GM19023 (cell line): ENCODE measurements around the gene SPDYE2.
"Not testable (repeated sequence)": the region's sequence is repeated elsewhere in the genome, so short reads cannot be mapped to it uniquely, and the experiment has no call there.

ENCODE experiments used
- ATAC-seq: cut with Tn5 transposase; IDR thresholded peaks from one replicate; pipeline ENCODE4 v1.9.1; 2021; ENCODE audit warnings: mild to moderate bottlenecking, moderate library complexity; ENCODE audit not compliant: unreplicated experiment

SPDYE2 gene

GRCh38 chr7:102602317-102602716, 51.3 kb downstream of the SPDYE2 start:
- not testable (repeated sequence) for ATAC-seq

GRCh38 chr7:102604431-102605145, 53.6 kb downstream of the SPDYE2 start:
- ATAC-seq, result not testable (repeated sequence)

- not testable (repeated sequence) for ATAC-seq
Observed at GRCh38 chr7:102606848-102607247, 55.8 kb downstream of the SPDYE2 start.

DNA sequence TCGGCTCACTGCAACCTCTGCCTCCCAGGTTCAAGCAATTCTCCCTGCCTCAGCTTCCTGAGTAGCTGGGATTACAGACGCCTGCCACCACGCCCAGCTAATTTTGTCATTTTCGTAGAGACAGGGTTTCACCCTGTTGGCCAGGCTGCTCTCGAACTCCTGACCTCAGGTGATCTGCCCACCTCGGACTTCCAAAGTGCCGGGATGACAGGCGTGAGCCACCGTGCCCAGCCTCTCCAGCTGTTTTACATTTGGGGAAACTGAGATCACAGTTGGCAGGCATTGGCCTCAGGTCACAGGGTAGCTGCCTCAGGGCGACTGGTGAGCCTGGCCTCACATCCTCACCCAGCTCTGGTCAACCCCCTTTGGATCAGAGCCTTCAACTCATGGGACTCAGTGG, 58.7 kb downstream of the SPDYE2 start:
- not testable (repeated sequence) for ATAC-seq

DNA sequence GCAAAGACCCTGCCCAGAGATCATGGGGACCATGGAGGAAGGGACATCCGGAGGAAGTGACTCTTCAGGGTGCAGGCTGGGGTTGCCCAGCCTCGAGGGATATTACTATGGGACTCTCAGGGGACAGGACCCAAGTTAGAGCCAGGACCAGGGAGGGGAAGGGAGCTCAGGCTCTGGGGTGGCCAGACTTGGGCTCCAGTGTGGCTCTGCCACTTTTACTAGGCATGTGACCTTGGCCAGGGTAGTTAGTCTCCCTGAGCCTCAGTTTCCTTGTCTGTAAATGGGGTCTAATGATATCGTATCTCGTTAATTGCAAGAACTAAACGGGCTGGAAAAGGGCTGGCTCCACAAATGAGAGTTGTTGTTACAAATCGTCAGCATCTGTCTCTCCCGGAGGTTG, 59.4 kb downstream of the SPDYE2 start:
- ATAC-seq, result not testable (repeated sequence)

- peak; percentile 35 for ATAC-seq
Observed at GRCh38 chr7:102611013-102611674, 60.1 kb downstream of the SPDYE2 start.

DNA sequence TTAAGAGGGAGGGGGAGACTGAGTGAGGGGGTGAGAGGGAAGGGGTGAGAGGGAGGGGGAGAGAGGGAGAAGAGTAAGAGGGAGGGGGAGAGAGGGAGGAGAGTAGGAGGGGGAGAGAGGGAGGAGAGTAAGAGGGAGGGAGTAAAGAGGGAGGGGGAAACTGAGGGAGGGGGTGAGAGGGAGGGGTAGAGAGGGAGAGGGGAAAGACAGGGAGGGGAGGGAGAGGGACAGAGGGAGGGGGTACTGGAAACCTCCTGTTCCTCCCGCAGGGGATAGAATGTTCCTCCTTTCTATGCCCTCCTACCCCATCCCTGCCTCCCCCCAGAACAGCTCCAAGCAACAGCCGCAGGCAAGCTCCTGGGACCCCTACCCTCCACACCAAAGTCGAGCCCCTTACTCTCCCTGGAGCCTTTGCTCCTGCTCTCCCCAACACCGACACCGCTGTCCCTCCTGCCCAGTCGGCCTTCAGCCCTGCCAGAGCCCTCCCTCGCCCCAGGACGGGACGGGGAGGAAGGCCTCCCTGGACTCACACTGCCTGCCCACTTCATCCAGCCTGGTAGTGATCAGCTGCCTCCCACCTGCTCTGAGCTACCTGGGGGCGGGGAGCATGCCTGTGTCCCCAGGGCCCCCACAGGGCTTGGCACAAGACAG, 60.8 kb downstream of the SPDYE2 start:
- not testable (repeated sequence) for ATAC-seq
